GM12878 (cell line): ENCODE data around the gene PLD5. TPM values are rescaled to one million over a fixed set of nuclear protein-coding genes. Genes with fewer than 3 reads are reported as not detected.

Source experiments
- ATAC-seq: fragments of 200-7000 bp; cut with Tn5 transposase; 3 replicates; pipeline ENCODE4 v1.9.1; 2020; ENCODE audit warnings: mild to moderate bottlenecking, moderate library complexity
- BruUV-seq: library from RNA; stranded (reverse); fragments of 400-500 nt; replicated peaks from 2 replicates; lab custom pipeline; 2021; lab: Mats Ljungman, UMichigan
- CTCF ChIA-PET: fragments of 300-600 bp; sonication (Branson Sonifier 250); formaldehyde crosslinking; extraction: SDS; loops from one replicate; lab custom pipeline; 2021; ENCODE audit warnings: inconsistent platforms; lab: Yijun Ruan, JAX
- POLR2A ChIA-PET: fragments of 350-600 bp; formaldehyde crosslinking; extraction: SDS; loops from one replicate; lab custom pipeline; 2021; ENCODE audit warnings: inconsistent platforms; lab: Charles Lee
- RAD21 ChIA-PET: fragments of 300-600 bp; sonication (Branson Sonifier 250); formaldehyde crosslinking; loops from one replicate; lab custom pipeline; 2023; ENCODE audit warnings: antibody characterized with exemption; ENCODE audit not compliant: unreplicated experiment; lab: Charles Lee
- SMC1A ChIA-PET: fragments of 300-600 bp; sonication (Branson Sonifier 250); formaldehyde crosslinking; loops from one replicate; lab custom pipeline; 2023; ENCODE audit not compliant: unreplicated experiment, uncharacterized antibody; lab: Charles Lee
- DNase-seq: peaks from one replicate; pipeline ENCODE4 v3.0.0-alpha.2; 2011; ENCODE audit warnings: low read depth, low spot score
- FAIRE-seq: peaks from 3 replicates; lab custom pipeline; 2011; peaks lifted over from hg19 to GRCh38; lab: Jason Lieb, UNC
- H2AFZ ChIP-seq: 2 replicates; pipeline ENCODE4 v1.6.0; 2011; ENCODE audit warnings: low read depth, low read length, control low read depth; ENCODE audit not compliant: control insufficient read depth
- H3K27ac ChIP-seq: 2 replicates; pipeline ENCODE4 v1.5.1; 2011; ENCODE audit warnings: control low read depth; ENCODE audit not compliant: control insufficient read depth, insufficient read depth
- H3K27me3 ChIP-seq, 2 experiments: replicated peaks in 1 of 2; 2 replicates each; pipeline versions ENCODE4 v1.6.0 to v1.6.1; 2011; ENCODE audit warnings: low read length in 1 of 2; ENCODE audit not compliant: control insufficient read depth in 2 of 2, insufficient read depth in 2 of 2
- H3K36me3 ChIP-seq, 2 experiments: 2 replicates each; pipeline ENCODE4 v1.5.1; 2011; ENCODE audit warnings: low read length in 1 of 2; ENCODE audit not compliant: control insufficient read depth in 2 of 2, insufficient read depth in 2 of 2
- H3K4me1 ChIP-seq: 2 replicates; pipeline ENCODE4 v1.6.1; 2011; ENCODE audit warnings: mild to moderate bottlenecking, low read length, moderate library complexity, mixed read lengths; ENCODE audit not compliant: control insufficient read depth, insufficient read depth
- H3K4me2 ChIP-seq: 2 replicates; pipeline ENCODE4 v1.6.0; 2011; ENCODE audit warnings: control low read depth; ENCODE audit not compliant: control insufficient read depth, insufficient read depth
- H3K4me3 ChIP-seq: fragments of 200-600 bp; sonication (generic); 2 replicates; pipeline ENCODE4 v1.5.1; 2016
- H3K79me2 ChIP-seq: 2 replicates; pipeline ENCODE4 v1.6.0; 2011; ENCODE audit warnings: low read length; ENCODE audit not compliant: control insufficient read depth, insufficient read depth
- H3K9ac ChIP-seq: 2 replicates; pipeline ENCODE4 v1.8.0; 2011; ENCODE audit warnings: low read length, control low read depth, mixed read lengths; ENCODE audit not compliant: control insufficient read depth, insufficient read depth
- H3K9me3 ChIP-seq: replicated peaks from 3 replicates; pipeline ENCODE4 v1.5.1; 2011; ENCODE audit warnings: mild to moderate bottlenecking, low read length; ENCODE audit not compliant: control insufficient read depth, insufficient read depth
- H4K20me1 ChIP-seq: 2 replicates; pipeline ENCODE4 v1.6.0; 2011; ENCODE audit not compliant: control insufficient read depth, insufficient read depth
- CHD2 ChIP-seq: IDR thresholded peaks from 2 replicates; pipeline ENCODE4 v1.6.1; 2011; ENCODE audit warnings: low read depth, low read length, improper control_type of control experiment, borderline replicate concordance
- CHD4 ChIP-seq: fragments of 200-600 bp; sonication (generic); IDR thresholded peaks from 2 replicates; pipeline ENCODE4 v1.6.1; 2016; ENCODE audit warnings: mild to moderate bottlenecking
- ETV6 ChIP-seq, 2 experiments: fragments of 450-650 bp in 1 of 2; IDR thresholded peaks in 1 of 2; conservative IDR thresholded peaks in 1 of 2; 2 replicates each; pipeline ENCODE4 v1.6.1; 2014; ENCODE audit warnings: antibody characterized with exemption in 1 of 2, borderline replicate concordance in 1 of 2, low read depth in 1 of 2, mild to moderate bottlenecking in 1 of 2, moderate library complexity in 1 of 2
- HDGF ChIP-seq: fragments of 450-650 bp; IDR thresholded peaks from 2 replicates; pipeline ENCODE4 v1.6.1; 2016; ENCODE audit warnings: antibody characterized with exemption
- MYC ChIP-seq: IDR thresholded peaks from 2 replicates; pipeline ENCODE4 v1.6.1; 2011; ENCODE audit warnings: mild to moderate bottlenecking, low read length, moderate library complexity, inconsistent platforms; ENCODE audit not compliant: insufficient read depth, insufficient replicate concordance, insufficient read length, severe bottlenecking
- SMC3 ChIP-seq: IDR thresholded peaks from 2 replicates; pipeline ENCODE4 v1.6.1; 2011; ENCODE audit warnings: low read length, improper control_type of control experiment, borderline replicate concordance
- WGBS: methylation state at CpG from one replicate; pipeline ENCODE4 v1.1.6; 2016; ENCODE audit warnings: low lambda C conversion rate; ENCODE audit not compliant: insufficient replicate concordance, insufficient coverage; ENCODE audit errors: missing lambda C conversion rate; 5-methylcytosine and 5-hydroxymethylcytosine counted together
- in situ Hi-C: fragments of 300-500 bp; cut with MboI; formaldehyde crosslinking; loops from 9 replicates; pipeline ENCODE4 v1.14.3; 2018; ENCODE audit warnings: mixed read lengths
- intact Hi-C: fragments of 100-400 bp; cut with micrococcal nuclease; formaldehyde crosslinking; loops from one replicate; pipeline ENCODE4 v1.14.2; 2022; ENCODE audit not compliant: unreplicated experiment
- polyA plus RNA-seq, 11 experiments: library from polyadenylated mRNA; depleted of rRNA in 4 of 11; unstranded in 6 of 11; stranded (reverse) in 5 of 11; fragments of >200 nt; fragmentation: Nextera tagmentation in 4 of 11; fragmentation: Illumina TruSeq in 1 of 11; extraction: Ambion mirVana in 4 of 11; extraction: Trizol in 1 of 11; gene quantifications; 1 replicate in 1 of 11; 2 replicates in 10 of 11; pipeline versions ENCODE4 v1.2.1 to v1.2.3, GENCODE V29; 2011 to 2016; ENCODE audit warnings: inconsistent platforms in 2 of 11, missing spikeins in 2 of 11, low read depth in 1 of 11
- total RNA-seq, 4 experiments: library from RNA; depleted of rRNA in 3 of 4; stranded (reverse); fragments of >200 nt in 3 of 4; fragmentation: Illumina TruSeq in 1 of 4; extraction: Trizol in 1 of 4; gene quantifications; 2 replicates each; pipeline versions ENCODE4 v1.2.1 to v1.2.3, GENCODE V29; 2013 to 2021
- TF ChIP-seq, protein P1 (sequence below): IDR thresholded peaks from 2 replicates; pipeline ENCODE4 v1.6.1; 2011; ENCODE audit warnings: borderline replicate concordance, low read depth, mild to moderate bottlenecking, moderate library complexity, low read length; ENCODE audit not compliant: insufficient read depth, poor library complexity, severe bottlenecking

PLD5 gene
- total and polyA plus RNA-seq, 10 of the 15 experiments (the other 5 are each of a cell fraction or from before 2014, with no cell fraction given) = not detected

DNA sequence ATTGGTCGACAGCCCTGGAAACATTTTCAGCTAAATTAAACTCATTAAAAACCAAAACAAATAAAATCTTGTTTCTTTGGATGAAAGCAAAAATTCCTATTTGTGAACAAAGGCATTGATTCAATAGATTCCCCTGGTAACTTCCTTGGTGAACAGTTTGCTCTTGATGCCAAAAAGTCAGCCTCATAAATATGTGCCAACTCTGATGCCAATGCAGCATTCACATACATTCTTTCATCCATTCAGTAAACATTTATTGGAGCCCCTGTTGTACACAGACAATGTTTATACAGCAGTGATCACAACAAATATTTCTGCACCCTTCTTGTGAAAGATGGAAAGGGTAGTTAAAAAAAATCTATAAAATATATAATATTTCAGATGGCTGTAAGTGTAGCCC is 107.8 kb downstream of the PLD5 start (continued):
- TF ChIP-seq, protein P1, sequence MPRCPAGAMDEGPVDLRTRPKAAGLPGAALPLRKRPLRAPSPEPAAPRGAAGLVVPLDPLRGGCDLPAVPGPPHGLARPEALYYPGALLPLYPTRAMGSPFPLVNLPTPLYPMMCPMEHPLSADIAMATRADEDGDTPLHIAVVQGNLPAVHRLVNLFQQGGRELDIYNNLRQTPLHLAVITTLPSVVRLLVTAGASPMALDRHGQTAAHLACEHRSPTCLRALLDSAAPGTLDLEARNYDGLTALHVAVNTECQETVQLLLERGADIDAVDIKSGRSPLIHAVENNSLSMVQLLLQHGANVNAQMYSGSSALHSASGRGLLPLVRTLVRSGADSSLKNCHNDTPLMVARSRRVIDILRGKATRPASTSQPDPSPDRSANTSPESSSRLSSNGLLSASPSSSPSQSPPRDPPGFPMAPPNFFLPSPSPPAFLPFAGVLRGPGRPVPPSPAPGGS = no peak
- TF ChIP-seq ETV6 (conservative IDR thresholded peaks at IDR 0.05 in 1 of 2, IDR thresholded peaks at IDR 0.05 in 1 of 2; ENCODE audit: borderline replicate concordance in 1 of 2, low read depth in 1 of 2) (no peak), HDGF (no peak), CHD4 (no peak)
- TF ChIP-seq, all 136 proteins: peak for 0

DNA sequence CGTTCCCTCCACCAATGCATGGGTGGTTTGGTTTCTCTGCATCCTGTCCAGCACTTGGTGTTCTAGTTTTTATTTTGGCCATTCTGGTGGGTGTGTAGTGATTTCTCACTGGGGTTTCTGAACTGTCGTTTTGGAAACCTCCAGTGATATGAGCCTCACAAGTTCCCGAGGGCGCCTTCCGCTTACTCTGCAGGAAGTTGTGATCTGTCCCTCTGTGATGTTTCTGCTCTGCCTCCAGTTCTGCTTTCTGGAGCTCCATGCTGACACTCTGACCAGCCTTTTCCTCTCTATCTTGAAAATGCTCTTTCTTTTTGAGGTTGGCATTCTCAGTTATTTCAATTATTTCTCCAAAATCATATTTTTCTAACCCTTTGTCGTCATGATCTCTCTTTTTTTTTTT is 111.6 kb downstream of the PLD5 start:
- DNase-seq (no peak), ATAC-seq (no peak), FAIRE-seq (no peak)
- H4K20me1 ChIP-seq = no peaks in the 10 kb centered on the region
- ChIA-PET RAD21 (no interaction called here), SMC1A (no interaction called here), CTCF (no interaction called here), POLR2A (no interaction called here)
- no peaks in the 10 kb centered on the region for H3K27me3 ChIP-seq
- no peaks in the 10 kb centered on the region for H3K4me1 ChIP-seq
- in situ Hi-C loops (no loop called here), intact Hi-C loops (no loop called here)
- BruUV-seq = no TSS peak
- H2AFZ ChIP-seq = no peak overlapping the region
- no peak overlapping the region for H3K4me3 ChIP-seq
- WGBS = 34% methylated on average over 6 of the region's 6 CpGs
- no peaks in the 10 kb centered on the region for H3K36me3 ChIP-seq
- no peak overlapping the region for H3K27ac ChIP-seq
- no peaks in the 10 kb centered on the region; the same call in 2 of the 3 replicates for H3K9me3 ChIP-seq
- no peak overlapping the region for H3K4me2 ChIP-seq
- H3K79me2 ChIP-seq = no peaks in the 10 kb centered on the region
- no peak overlapping the region for H3K9ac ChIP-seq
- TF ChIP-seq SMC3 (no peak), CHD2 (no peak), MYC (no peak)
- TF ChIP-seq, all 136 proteins: peak for 0
